Measurements from ENCODE around the gene CDC25B.
"Not testable (repeated sequence)": the region's sequence is repeated elsewhere in the genome, so short reads cannot be mapped to it uniquely, and the experiment has no call there.

CDC25B gene

GRCh38 chr20:3786126-3786484 is 10.0 kb upstream of the CDC25B start:
- DNase-seq, result peak; percentile 42

- DNase-seq, result peak; percentile 91
These were observed 9.3 kb upstream of the CDC25B start, which contains the start of gene CENPB for GRCh38 chr20:3786665-3787323. CENPB (minus strand) TSS chr20:3786740; CDS start chr20:3786483, 257 bp downstream.

- DNase-seq, result no peak
These were observed 8.6 kb upstream of the CDC25B start for GRCh38 chr20:3787324-3788014.

- DNase-seq, result no peak
These were observed 7.4 kb upstream of the CDC25B start for GRCh38 chr20:3788685-3789155.

- not testable (repeated sequence) for DNase-seq
These were observed 6.9 kb upstream of the CDC25B start for GRCh38 chr20:3789201-3789600.

GRCh38 chr20:3794168-3794567 is 1.9 kb upstream of the CDC25B start:
- not testable (repeated sequence) for DNase-seq

GRCh38 chr20:3794701-3795420 is 1.2 kb upstream of the CDC25B start:
- no peak for DNase-seq

GRCh38 chr20:3796477-3797225 is 541 bp downstream of the CDC25B start:
- DNase-seq, result no peak

- no peak for DNase-seq
These were observed 1.1 kb downstream of the CDC25B start for GRCh38 chr20:3797226-3797545.

GRCh38 chr20:3797592-3798372 is 1.7 kb downstream of the CDC25B start:
- DNase-seq, result peak; percentile 66

GRCh38 chr20:3798373-3798768 is 2.3 kb downstream of the CDC25B start:
- DNase-seq, result no peak

GRCh38 chr20:3798908-3799248 is 2.8 kb downstream of the CDC25B start:
- DNase-seq, result no peak

GRCh38 chr20:3800256-3800877 is 4.3 kb downstream of the CDC25B start:
- no peak for DNase-seq

- no peak for DNase-seq
These were observed 4.8 kb downstream of the CDC25B start for GRCh38 chr20:3800878-3801260.

GRCh38 chr20:3801299-3801698 is 5.2 kb downstream of the CDC25B start:
- DNase-seq, result no peak

GRCh38 chr20:3801846-3802245 is 5.7 kb downstream of the CDC25B start:
- DNase-seq, result no peak

GRCh38 chr20:3802524-3803239 is 6.6 kb downstream of the CDC25B start:
- no peak for DNase-seq

GRCh38 chr20:3803289-3803688 is 7.2 kb downstream of the CDC25B start:
- no peak for DNase-seq

GRCh38 chr20:3803854-3804253 is 7.7 kb downstream of the CDC25B start:
- DNase-seq, result no peak

GRCh38 chr20:3804254-3804751 is 8.2 kb downstream of the CDC25B start:
- DNase-seq, result no peak

GRCh38 chr20:3804781-3805180 is 8.7 kb downstream of the CDC25B start:
- DNase-seq, result no peak
